Testis (tissue), 2 donors: ENCODE measurements around the gene SET.

Source experiments
- CTCF ChIP-seq, 3 experiments: fragments of 450-650 bp in 2 of 3; fragments of 200-600 bp in 1 of 3; sonication (generic) in 1 of 3; IDR thresholded peaks; one replicate each; pipeline ENCODE4 v1.5.1; 2016 to 2019; ENCODE audit warnings: antibody characterized with exemption in 3 of 3, mild to moderate bottlenecking in 2 of 3, moderate library complexity in 1 of 3
- POLR2A ChIP-seq: fragments of 450-650 bp; IDR thresholded peaks from one replicate; pipeline ENCODE4 v1.6.1; 2017; ENCODE audit warnings: antibody characterized with exemption, mild to moderate bottlenecking, moderate library complexity

DNA sequence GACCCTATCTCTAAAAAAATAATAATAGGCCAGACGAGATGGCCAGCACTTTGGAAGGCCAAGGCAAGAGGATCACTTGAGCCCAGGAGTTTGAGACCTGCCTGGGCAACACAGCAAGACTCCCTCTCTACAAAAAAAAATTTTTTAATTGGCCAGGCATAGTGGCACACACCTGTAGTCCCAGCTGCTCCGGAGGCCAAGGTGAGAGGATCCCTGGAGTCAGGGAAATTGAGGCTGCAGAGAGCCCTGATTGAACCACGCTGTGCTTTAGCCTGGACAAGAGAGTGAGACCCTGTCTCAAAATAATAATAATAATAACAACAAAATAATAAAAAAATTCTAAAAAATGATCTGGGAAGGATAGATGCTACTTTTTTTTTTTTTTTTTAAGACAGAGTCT, 31.2 kb upstream of the SET start:
- TF ChIP-seq CTCF (IDR thresholded peaks at IDR 0.05) (no peak), POLR2A (no peak)
